ENCODE data around the gene DCBLD1.

Gene DCBLD1

DNA sequence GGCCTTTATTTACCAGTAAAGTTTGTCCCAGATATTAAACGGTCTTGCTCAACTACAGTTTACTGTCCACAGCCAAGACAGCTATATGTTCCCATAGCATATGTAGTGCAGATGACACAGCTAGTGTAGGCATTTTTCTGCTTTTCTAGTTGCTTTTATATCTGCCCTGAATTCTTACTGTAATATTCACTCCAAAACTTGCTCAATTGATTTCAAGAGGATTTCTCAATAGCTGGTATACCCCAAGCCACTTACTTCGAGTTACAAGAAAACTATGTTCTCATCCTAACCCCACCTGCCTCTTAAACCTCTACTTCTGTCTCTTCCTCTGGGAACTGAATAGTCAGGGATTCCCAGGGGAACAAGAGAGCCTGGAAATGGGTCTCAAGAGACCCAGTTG lies 37.9 kb upstream of the DCBLD1 start:
- no peaks in the 10 kb centered on the region for H3K9me2 ChIP-seq (replicated peaks; ENCODE audit: control insufficient read depth, low read length)
- no peaks in the 10 kb centered on the region for H3K4me1 ChIP-seq (ENCODE audit: control insufficient read depth, low read length)
- H3K27me3 ChIP-seq (ENCODE audit: control insufficient read depth, low read length): peaks cover 14% of the 10 kb centered on the region; the same call in 1 of the 2 replicates
- no peaks in the 10 kb centered on the region for H3K36me3 ChIP-seq (ENCODE audit: control insufficient read depth, low read length)
- H3K4me2 ChIP-seq (ENCODE audit: low read length): no peak overlapping the region
- H4K20me1 ChIP-seq (ENCODE audit: control insufficient read depth, insufficient read depth, low read depth, low read length): no peaks in the 10 kb centered on the region
- H3K27ac ChIP-seq (ENCODE audit: low read depth, low read length): no peak overlapping the region
- no peaks in the 10 kb centered on the region for H3F3A ChIP-seq (ENCODE audit: control insufficient read depth, insufficient read depth)
- no peaks in the 10 kb centered on the region for H3K79me2 ChIP-seq (ENCODE audit: control insufficient read depth, low read length)
- H3K9me3 ChIP-seq (ENCODE audit: control insufficient read depth, insufficient read depth, low read length): no peaks in the 10 kb centered on the region
- H3K4me3 ChIP-seq (ENCODE audit: low read length): no peak overlapping the region
- TF ChIP-seq, protein P1, sequence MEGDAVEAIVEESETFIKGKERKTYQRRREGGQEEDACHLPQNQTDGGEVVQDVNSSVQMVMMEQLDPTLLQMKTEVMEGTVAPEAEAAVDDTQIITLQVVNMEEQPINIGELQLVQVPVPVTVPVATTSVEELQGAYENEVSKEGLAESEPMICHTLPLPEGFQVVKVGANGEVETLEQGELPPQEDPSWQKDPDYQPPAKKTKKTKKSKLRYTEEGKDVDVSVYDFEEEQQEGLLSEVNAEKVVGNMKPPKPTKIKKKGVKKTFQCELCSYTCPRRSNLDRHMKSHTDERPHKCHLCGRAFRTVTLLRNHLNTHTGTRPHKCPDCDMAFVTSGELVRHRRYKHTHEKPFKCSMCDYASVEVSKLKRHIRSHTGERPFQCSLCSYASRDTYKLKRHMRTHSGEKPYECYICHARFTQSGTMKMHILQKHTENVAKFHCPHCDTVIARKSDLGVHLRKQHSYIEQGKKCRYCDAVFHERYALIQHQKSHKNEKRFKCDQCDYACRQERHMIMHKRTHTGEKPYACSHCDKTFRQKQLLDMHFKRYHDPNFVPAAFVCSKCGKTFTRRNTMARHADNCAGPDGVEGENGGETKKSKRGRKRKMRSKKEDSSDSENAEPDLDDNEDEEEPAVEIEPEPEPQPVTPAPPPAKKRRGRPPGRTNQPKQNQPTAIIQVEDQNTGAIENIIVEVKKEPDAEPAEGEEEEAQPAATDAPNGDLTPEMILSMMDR (IDR thresholded peaks at IDR 0.05; ENCODE audit: low read depth, low read length, poor library complexity, severe bottlenecking): no peak
- no peak for TF ChIP-seq EZH2phosphoT487 (IDR thresholded peaks at IDR 0.05; ENCODE audit: borderline replicate concordance, low read length)

DNA sequence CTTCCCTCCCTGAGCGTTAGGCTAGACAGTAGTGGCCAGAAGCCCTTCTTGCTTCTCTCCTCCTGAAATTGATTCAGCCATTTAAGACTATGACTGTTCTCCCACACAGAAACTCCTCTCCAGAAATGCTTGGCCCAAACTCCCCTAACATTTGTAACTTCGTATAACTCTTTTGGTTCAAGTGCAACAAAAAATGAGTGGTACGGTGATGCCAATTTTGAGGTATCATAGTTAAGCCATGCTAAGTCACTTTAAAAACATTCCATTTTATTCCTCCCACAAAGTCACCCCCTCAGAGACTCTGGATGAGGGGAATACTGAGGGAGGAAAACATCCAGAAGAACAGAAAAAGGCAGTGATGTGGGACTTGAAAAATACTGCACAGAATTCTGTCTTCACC lies 35.6 kb upstream of the DCBLD1 start:
- Histone ChIP-seq H3K4me1 (ENCODE audit: control insufficient read depth, low read length) (no peaks in the 10 kb centered on the region), H3K27ac (ENCODE audit: low read depth, low read length) (no peak overlapping the region), H3K27me3 (ENCODE audit: control insufficient read depth, low read length) (peaks cover 22% of the 10 kb centered on the region; the same call in 1 of the 2 replicates)

DNA sequence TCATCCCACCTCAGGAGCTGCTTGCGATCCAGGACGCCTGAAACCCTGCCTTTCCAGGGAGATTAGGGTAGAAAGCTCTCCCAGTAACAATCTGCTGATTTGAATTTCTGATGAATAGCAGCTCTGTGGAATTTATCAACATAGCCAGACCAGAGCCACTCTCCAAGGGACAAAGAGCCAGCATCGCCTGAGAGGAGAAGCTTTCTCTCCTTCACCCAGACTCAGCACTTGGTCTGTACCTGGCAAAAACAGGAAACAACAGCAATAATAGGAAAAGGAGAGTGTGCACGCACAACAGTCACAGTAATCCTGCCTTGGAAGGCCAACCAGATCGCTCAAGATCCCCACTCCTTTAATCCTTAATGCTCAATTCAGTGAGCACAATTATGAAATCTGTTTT lies 34.5 kb upstream of the DCBLD1 start:
- H3K4me1 ChIP-seq (ENCODE audit: control insufficient read depth, low read length): no peaks in the 10 kb centered on the region
- H4K20me1 ChIP-seq (ENCODE audit: control insufficient read depth, insufficient read depth, low read depth, low read length): no peaks in the 10 kb centered on the region
- no peaks in the 10 kb centered on the region for H3F3A ChIP-seq (ENCODE audit: control insufficient read depth, insufficient read depth)
- TF ChIP-seq EZH2phosphoT487 (IDR thresholded peaks at IDR 0.05; ENCODE audit: borderline replicate concordance, low read length): no peak
- TF ChIP-seq, protein P1 (IDR thresholded peaks at IDR 0.05; ENCODE audit: low read depth, low read length, poor library complexity, severe bottlenecking): no peak
- H3K27ac ChIP-seq (ENCODE audit: low read depth, low read length): no peak overlapping the region
- H3K4me3 ChIP-seq (ENCODE audit: low read length): no peak overlapping the region
- H3K4me2 ChIP-seq (ENCODE audit: low read length): no peak overlapping the region
- H3K9me2 ChIP-seq (replicated peaks; ENCODE audit: control insufficient read depth, low read length): no peaks in the 10 kb centered on the region
- H3K79me2 ChIP-seq (ENCODE audit: control insufficient read depth, low read length): no peaks in the 10 kb centered on the region
- no peaks in the 10 kb centered on the region for H3K9me3 ChIP-seq (ENCODE audit: control insufficient read depth, insufficient read depth, low read length)
- H3K27me3 ChIP-seq (ENCODE audit: control insufficient read depth, low read length): peaks cover 25% of the 10 kb centered on the region; the same call in 1 of the 2 replicates
- H3K36me3 ChIP-seq (ENCODE audit: control insufficient read depth, low read length): no peaks in the 10 kb centered on the region

More for the DNA sequence above, 35.6 kb upstream of the DCBLD1 start:
- no peaks in the 10 kb centered on the region for H4K20me1 ChIP-seq (ENCODE audit: control insufficient read depth, insufficient read depth, low read depth, low read length)
- no peaks in the 10 kb centered on the region for H3K9me2 ChIP-seq (replicated peaks; ENCODE audit: control insufficient read depth, low read length)
- H3K4me3 ChIP-seq (ENCODE audit: low read length): no peak overlapping the region
- TF ChIP-seq EZH2phosphoT487 (IDR thresholded peaks at IDR 0.05; ENCODE audit: borderline replicate concordance, low read length): no peak
- TF ChIP-seq, protein P1 (IDR thresholded peaks at IDR 0.05; ENCODE audit: low read depth, low read length, poor library complexity, severe bottlenecking): no peak
- H3K79me2 ChIP-seq (ENCODE audit: control insufficient read depth, low read length): no peaks in the 10 kb centered on the region
- no peaks in the 10 kb centered on the region for H3F3A ChIP-seq (ENCODE audit: control insufficient read depth, insufficient read depth)
- no peaks in the 10 kb centered on the region for H3K9me3 ChIP-seq (ENCODE audit: control insufficient read depth, insufficient read depth, low read length)
- no peak overlapping the region for H3K4me2 ChIP-seq (ENCODE audit: low read length)
- H3K36me3 ChIP-seq (ENCODE audit: control insufficient read depth, low read length): no peaks in the 10 kb centered on the region
